HCT116 (cell line): ENCODE results near the gene RAB9A. TPM values are rescaled to one million over a fixed set of nuclear protein-coding genes. Genes with fewer than 3 reads are reported as not detected.

Experiments used
- ATAC-seq: fragments of 200-7000 bp; cut with Tn5 transposase; 2 replicates; pipeline ENCODE4 v1.9.1; 2020; ENCODE audit warnings: mild to moderate bottlenecking, moderate library complexity
- BruUV-seq: library from RNA; stranded (reverse); fragments of 400-500 nt; replicated peaks from 2 replicates; lab custom pipeline; 2021; lab: Mats Ljungman, UMichigan
- CTCF ChIA-PET: fragments of 300-600 bp; sonication (Branson Sonifier 250); formaldehyde crosslinking; loops from one replicate; lab custom pipeline; 2021; ENCODE audit warnings: antibody characterized with exemption; lab: Charles Lee
- POLR2A ChIA-PET: fragments of 300-600, 350-600 bp; sonication (Branson Sonifier 250); formaldehyde crosslinking; loops from one replicate; lab custom pipeline; 2021; ENCODE audit warnings: antibody characterized with exemption; lab: Charles Lee
- RAD21 ChIA-PET, 2 experiments: fragments of 300-600 bp; sonication (Branson Sonifier 250); formaldehyde crosslinking; loops; one replicate each; lab custom pipeline; 2023; ENCODE audit warnings: low total read pairs in 2 of 2; ENCODE audit not compliant: uncharacterized antibody in 2 of 2, unreplicated experiment in 2 of 2, low non-redundant PET in 1 of 2; lab: Charles Lee
- DNase-seq: peaks from one replicate; pipeline ENCODE4 v3.0.0-alpha.2; 2010; ENCODE audit warnings: low read depth, low spot score
- H2AFZ ChIP-seq: fragments of 200-600 bp; shearing (Covaris generic), sonication (generic); 2 replicates; pipeline ENCODE4 v1.6.1; 2017; ENCODE audit warnings: low read depth, mixed run types, mixed read lengths, antibody characterized with exemption, low read length; ENCODE audit not compliant: poor library complexity, severe bottlenecking
- H3K27ac ChIP-seq: 2 replicates; pipeline ENCODE4 v1.5.1; 2012; ENCODE audit warnings: low read depth, low read length
- H3K27me3 ChIP-seq: fragments of 200-600 bp; sonication (generic); 2 replicates; pipeline ENCODE4 v1.6.1; 2016; ENCODE audit warnings: mixed run types, low read length, mixed read lengths; ENCODE audit not compliant: insufficient read depth
- H3K36me3 ChIP-seq, 2 experiments: fragments of 200-500 bp in 1 of 2; fragments of 200-600 bp in 1 of 2; sonication (Bioruptor generic) in 1 of 2; sonication (generic) in 1 of 2; 2 replicates each; pipeline versions ENCODE4 v1.5.1 to v1.6.1; 2014 to 2016; ENCODE audit warnings: low read length in 2 of 2, inconsistent platforms in 1 of 2, mixed read lengths in 1 of 2, mixed run types in 1 of 2; ENCODE audit not compliant: insufficient read depth in 2 of 2, control insufficient read depth in 1 of 2
- H3K4me1 ChIP-seq, 2 experiments: fragments of 200-600 bp in 1 of 2; sonication (generic) in 1 of 2; 2 replicates each; pipeline versions ENCODE4 v1.5.1 to v1.6.1; 2012 to 2017; ENCODE audit warnings: low read length in 2 of 2, inconsistent platforms in 1 of 2, mild to moderate bottlenecking in 1 of 2, mixed read lengths in 1 of 2, mixed run types in 1 of 2, moderate library complexity in 1 of 2; ENCODE audit not compliant: insufficient read depth in 2 of 2, control insufficient read depth in 1 of 2
- H3K4me2 ChIP-seq: fragments of 200-600 bp; sonication (generic); 2 replicates; pipeline ENCODE4 v1.6.1; 2017; ENCODE audit warnings: mixed run types, low read length, mixed read lengths
- H3K4me3 ChIP-seq, 2 experiments: fragments of 200-600 bp in 1 of 2; sonication (generic) in 1 of 2; replicated peaks in 1 of 2; 2 replicates each; pipeline ENCODE4 v1.5.1; 2011 to 2016; ENCODE audit warnings: low read length in 2 of 2, control low read depth in 1 of 2, low read depth in 1 of 2, mild to moderate bottlenecking in 1 of 2, mixed read lengths in 1 of 2, mixed run types in 1 of 2
- H3K79me2 ChIP-seq: fragments of 200-600 bp; sonication (generic); 2 replicates; pipeline ENCODE4 v1.6.1; 2017; ENCODE audit warnings: mild to moderate bottlenecking, mixed run types, low read length, moderate library complexity, mixed read lengths; ENCODE audit not compliant: insufficient read depth
- H3K9ac ChIP-seq: fragments of 200-600 bp; sonication (generic); 2 replicates; pipeline ENCODE4 v1.6.1; 2016; ENCODE audit warnings: low read length, mixed read lengths
- H3K9me2 ChIP-seq: fragments of 200-600 bp; sonication (generic), shearing (Covaris generic); 2 replicates; pipeline ENCODE4 v1.6.1; 2017; ENCODE audit warnings: mixed run types, mild to moderate bottlenecking, moderate library complexity; ENCODE audit not compliant: insufficient read depth
- H3K9me3 ChIP-seq, 2 experiments: fragments of 200-500 bp in 1 of 2; fragments of 200-600 bp in 1 of 2; sonication (Bioruptor generic) in 1 of 2; sonication (generic) in 1 of 2; 2 replicates each; pipeline ENCODE4 v1.6.1; 2014 to 2017; ENCODE audit warnings: low read length in 2 of 2, mixed read lengths in 2 of 2, inconsistent platforms in 1 of 2, low read depth in 1 of 2, mild to moderate bottlenecking in 1 of 2, mixed run types in 1 of 2, moderate library complexity in 1 of 2; ENCODE audit not compliant: control insufficient read depth in 1 of 2, insufficient read depth in 1 of 2
- H4K20me1 ChIP-seq: fragments of 200-600 bp; sonication (generic), shearing (Covaris generic); 2 replicates; pipeline ENCODE4 v1.6.1; 2017; ENCODE audit warnings: mixed run types, mild to moderate bottlenecking, moderate library complexity; ENCODE audit not compliant: insufficient read depth
- ELF1 ChIP-seq: IDR thresholded peaks from 2 replicates; pipeline ENCODE4 v1.6.1; 2012; ENCODE audit warnings: low read depth, borderline replicate concordance
- JUND ChIP-seq: IDR thresholded peaks from 2 replicates; pipeline ENCODE4 v1.6.1; 2012
- REST ChIP-seq: IDR thresholded peaks from 2 replicates; pipeline ENCODE4 v1.6.1; 2012; ENCODE audit warnings: low read depth
- SIN3A ChIP-seq: IDR thresholded peaks from 2 replicates; pipeline ENCODE4 v1.6.1; 2012; ENCODE audit warnings: low read depth
- YY1 ChIP-seq: IDR thresholded peaks from 2 replicates; pipeline ENCODE4 v1.6.1; 2011; ENCODE audit warnings: low read length, low read depth, moderate library complexity, mild to moderate bottlenecking; ENCODE audit not compliant: insufficient replicate concordance; ENCODE audit errors: extremely low read depth
- ZNF274 ChIP-seq: fragments of 200-500 bp; sonication (Bioruptor generic); IDR thresholded peaks from 2 replicates; pipeline ENCODE4 v1.6.1; 2014; ENCODE audit warnings: mild to moderate bottlenecking, low read depth, low read length, inconsistent platforms
- intact Hi-C: fragments of 100-400 bp; cut with micrococcal nuclease; formaldehyde crosslinking; loops from 2 replicates; pipeline ENCODE4 v1.10.0; 2022
- total RNA-seq: library from RNA; stranded (reverse); gene quantifications from one replicate; pipeline ENCODE4 v1.2.1, GENCODE V29; 2021; ENCODE audit not compliant: unreplicated experiment
- TF ChIP-seq, protein P1 (sequence below): IDR thresholded peaks from 2 replicates; pipeline ENCODE4 v1.6.1; 2012
- TF ChIP-seq, protein P2 (sequence below): IDR thresholded peaks from 2 replicates; pipeline ENCODE4 v1.6.1; 2011; ENCODE audit warnings: mild to moderate bottlenecking, low read length, moderate library complexity; ENCODE audit not compliant: insufficient replicate concordance; ENCODE audit errors: extremely low read depth

Gene RAB9A
- total RNA-seq, 1 experiment from 2014 or later: 23.9 TPM

GRCh38 chrX:13702111-13702789, 13.3 kb downstream of the RAB9A start:
- peaks cover 95% of the 10 kb centered on the region for H3K79me2 ChIP-seq
- CTCF ChIA-PET: no interaction called here
- no peak overlapping the region for H2AFZ ChIP-seq
- H4K20me1 ChIP-seq: no peaks in the 10 kb centered on the region
- no peak overlapping the region for H3K4me2 ChIP-seq
- intact Hi-C loops: no loop called here
- H3K9me3 ChIP-seq: no peaks in the 10 kb centered on the region
- H3K36me3 ChIP-seq: no peaks in the 10 kb centered on the region
- H3K27me3 ChIP-seq: no peaks in the 10 kb centered on the region
- peaks cover 0 to 9% of the 10 kb centered on the region in 2 experiments; a peak in 2 of 4 replicates for H3K4me1 ChIP-seq
- BruUV-seq: no TSS peak
- no peak overlapping the region for H3K9ac ChIP-seq
- ATAC-seq (no peak), DNase-seq (no peak)
- POLR2A ChIA-PET: no interaction called here
- H3K27ac ChIP-seq: no peak overlapping the region
- no peaks in the 10 kb centered on the region for H3K9me2 ChIP-seq
- no peak overlapping the region for H3K4me3 ChIP-seq
- RAD21 ChIA-PET: no interaction called here
- TF ChIP-seq, protein P1, sequence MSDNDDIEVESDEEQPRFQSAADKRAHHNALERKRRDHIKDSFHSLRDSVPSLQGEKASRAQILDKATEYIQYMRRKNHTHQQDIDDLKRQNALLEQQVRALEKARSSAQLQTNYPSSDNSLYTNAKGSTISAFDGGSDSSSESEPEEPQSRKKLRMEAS: no peak
- TF ChIP-seq REST (no peak), SIN3A (no peak), ZNF274 (no peak)

GRCh38 chrX:13703135-13703534, 14.2 kb downstream of the RAB9A start:
- H3K79me2 ChIP-seq: peaks cover 93% of the 10 kb centered on the region
- no TSS peak for BruUV-seq
- POLR2A ChIA-PET: no interaction called here
- no peak for TF ChIP-seq JUND
- TF ChIP-seq, protein P2, sequence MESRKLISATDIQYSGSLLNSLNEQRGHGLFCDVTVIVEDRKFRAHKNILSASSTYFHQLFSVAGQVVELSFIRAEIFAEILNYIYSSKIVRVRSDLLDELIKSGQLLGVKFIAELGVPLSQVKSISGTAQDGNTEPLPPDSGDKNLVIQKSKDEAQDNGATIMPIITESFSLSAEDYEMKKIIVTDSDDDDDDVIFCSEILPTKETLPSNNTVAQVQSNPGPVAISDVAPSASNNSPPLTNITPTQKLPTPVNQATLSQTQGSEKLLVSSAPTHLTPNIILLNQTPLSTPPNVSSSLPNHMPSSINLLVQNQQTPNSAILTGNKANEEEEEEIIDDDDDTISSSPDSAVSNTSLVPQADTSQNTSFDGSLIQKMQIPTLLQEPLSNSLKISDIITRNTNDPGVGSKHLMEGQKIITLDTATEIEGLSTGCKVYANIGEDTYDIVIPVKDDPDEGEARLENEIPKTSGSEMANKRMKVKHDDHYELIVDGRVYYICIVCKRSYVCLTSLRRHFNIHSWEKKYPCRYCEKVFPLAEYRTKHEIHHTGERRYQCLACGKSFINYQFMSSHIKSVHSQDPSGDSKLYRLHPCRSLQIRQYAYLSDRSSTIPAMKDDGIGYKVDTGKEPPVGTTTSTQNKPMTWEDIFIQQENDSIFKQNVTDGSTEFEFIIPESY: no peak
- TF ChIP-seq REST: no peak
- no peak for TF ChIP-seq YY1
- TF ChIP-seq ELF1: no peak

More at GRCh38 chrX:13703135-13703534, 14.2 kb downstream of the RAB9A start:
- Histone ChIP-seq H3K36me3 (no peaks in the 10 kb centered on the region), H3K9me2 (no peaks in the 10 kb centered on the region), H2AFZ (no peak overlapping the region), H3K4me1 (peaks cover 0 to 9% of the 10 kb centered on the region in 2 experiments; a peak in 2 of 4 replicates), H3K4me2 (no peak overlapping the region), H3K4me3 (no peak overlapping the region), H3K9ac (no peak overlapping the region), H3K27me3 (no peaks in the 10 kb centered on the region), H4K20me1 (no peaks in the 10 kb centered on the region), H3K9me3 (no peaks in the 10 kb centered on the region), H3K27ac (no peak overlapping the region)
- ChIA-PET RAD21 (no interaction called here), CTCF (no interaction called here)
- intact Hi-C loops: no loop called here
- DNase-seq (no peak), ATAC-seq (no peak)
